CD4-positive, alpha-beta memory T cell (primary cell): ENCODE measurements around the gene KIAA1191. TPM values are rescaled to one million over a fixed set of nuclear protein-coding genes. Genes with fewer than 3 reads are reported as not detected.

ENCODE experiments used
- microRNA-seq: library from miRNA; unstranded; fragments of <30 nt; microRNA quantifications from one replicate; pipeline ENCODE4 v1.2.0, GENCODE V29; 2021; ENCODE audit warnings: borderline replicate concordance, borderline number of aligned reads, borderline microRNAs expressed, mixed read lengths
- polyA plus RNA-seq, 2 donors: library from polyadenylated mRNA; unstranded; fragments of 300-500 nt; fragmentation: Illumina TruSeq; gene quantifications; one replicate each; pipeline ENCODE4 v1.2.3, GENCODE V29; 2021
- total RNA-seq, 2 experiments: library from RNA; stranded (reverse); gene quantifications; one replicate each; pipeline ENCODE4 v1.2.3, GENCODE V29; 2021

Gene KIAA1191
- total and polyA plus RNA-seq, 4 experiments from 2014 or later, result 53.6 to 76.6 (median 72.4) TPM

Small RNA genes within 50 kb of the gene (microRNA-seq; reads per million reads assigned to microRNA genes)
- 10.3 reads per million, percentile 40 among the genes with 10 or more reads in this experiment for gene MIR1271

Other genes with a start within 250 kb of the KIAA1191 start
- 10 to 100 TPM; 25.3 to 27.3 TPM for gene SIMC1, start 123.3 kb downstream of the KIAA1191 start, total RNA-seq
- 10 to 100 TPM in 1 of 2 donors, 1 to 10 TPM in 1; 3.1 to 17.8 TPM for gene SIMC1, start 123.3 kb downstream of the KIAA1191 start, polyA plus RNA-seq
- gene ARL10, start 3.7 kb upstream of the KIAA1191 start, total RNA-seq, result 10 to 100 TPM; 14.7 to 17.9 TPM
- gene ARL10, start 3.7 kb upstream of the KIAA1191 start, polyA plus RNA-seq, result 1 to 10 TPM in 1 of 2 donors, under 1 TPM in 1; 0.60 to 1.2 TPM
- 10 to 100 TPM; 16.9 to 19.4 TPM for gene NOP16, start 26.8 kb upstream of the KIAA1191 start, total RNA-seq
- 10 to 100 TPM; 19.3 to 46.3 TPM for gene NOP16, start 26.8 kb upstream of the KIAA1191 start, polyA plus RNA-seq
- 10 to 100 TPM; 81.3 to 83.4 TPM for gene HIGD2A, start 27.0 kb upstream of the KIAA1191 start, total RNA-seq
- gene HIGD2A, start 27.0 kb upstream of the KIAA1191 start, polyA plus RNA-seq, result 100 to 1,000 TPM; 191 to 224 TPM
- 10 to 100 TPM; 34.8 to 40.5 TPM for gene CLTB, start 54.8 kb upstream of the KIAA1191 start, total RNA-seq
- gene CLTB, start 54.8 kb upstream of the KIAA1191 start, polyA plus RNA-seq, result 10 to 100 TPM; 64.3 to 76.6 TPM
- gene FAF2, start 86.6 kb upstream of the KIAA1191 start, total RNA-seq, result 10 to 100 TPM; 32.3 to 33.6 TPM
- gene FAF2, start 86.6 kb upstream of the KIAA1191 start, polyA plus RNA-seq, result 10 to 100 TPM; 10.8 to 18.4 TPM
- 100 to 1,000 TPM; 247 to 262 TPM for gene RNF44, start 175.6 kb upstream of the KIAA1191 start, total RNA-seq
- gene RNF44, start 175.6 kb upstream of the KIAA1191 start, polyA plus RNA-seq, result 1 to 10 TPM; 1.1 to 7.1 TPM
- 1 to 10 TPM; 2.9 TPM for gene CDHR2, start 187.6 kb upstream of the KIAA1191 start, total RNA-seq
- not detected for gene CDHR2, start 187.6 kb upstream of the KIAA1191 start, polyA plus RNA-seq
- gene GPRIN1, start 248.4 kb upstream of the KIAA1191 start, total RNA-seq, result under 1 TPM; 0.41 to 0.44 TPM
- gene GPRIN1, start 248.4 kb upstream of the KIAA1191 start, polyA plus RNA-seq, result under 1 TPM in 1 of 2 donors, not detected in 1; 0.37 TPM